Thyroid gland (tissue), 4 donors: ENCODE measurements around the gene F2RL3.

Source experiments
- CTCF ChIP-seq, 6 experiments: fragments of 200-600 bp in 3 of 6; fragments of 450-650 bp in 3 of 6; sonication (generic) in 3 of 6; IDR thresholded peaks; one replicate each; pipeline ENCODE4 v1.5.1; 2016 to 2019; ENCODE audit warnings: antibody characterized with exemption in 6 of 6, mild to moderate bottlenecking in 2 of 6, inconsistent platforms in 1 of 6, moderate library complexity in 1 of 6
- POLR2A ChIP-seq, 2 donors: fragments of 450-650 bp; IDR thresholded peaks; one replicate each; pipeline ENCODE4 v1.6.1; 2017; ENCODE audit warnings: antibody characterized with exemption in 2 of 2, mild to moderate bottlenecking in 2 of 2, moderate library complexity in 1 of 2

GRCh38 chr19:16921766-16922591, 33.2 kb downstream of the F2RL3 start:
- TF ChIP-seq CTCF (IDR thresholded peaks at IDR 0.05) (no peak), POLR2A (IDR thresholded peaks at IDR 0.05) (no peak)
